Embryonic facial prominence (tissue), 1 donor: Measurements from ENCODE around the gene SLC2A11.
A peak's percentile ranks its signal among the peaks of the same experiment; 100 is the strongest.
"Not testable (repeated sequence)": the region's sequence is repeated elsewhere in the genome, so short reads cannot be mapped to it uniquely, and the experiment has no call there.

Experiments
- DNase-seq: peaks from one replicate; pipeline ENCODE4 v3.0.0-alpha.2; 2016; ENCODE audit errors: extremely low spot score

Gene SLC2A11

GRCh38 chr22:23908587-23909205 lies 51.0 kb downstream of the SLC2A11 start:
- DNase-seq, result no peak

GRCh38 chr22:23909296-23909898 lies 51.7 kb downstream of the SLC2A11 start:
- DNase-seq, result no peak

- no peak for DNase-seq
Measured at GRCh38 chr22:23910496-23911190, 53.0 kb downstream of the SLC2A11 start.

GRCh38 chr22:23911318-23911980 lies 53.8 kb downstream of the SLC2A11 start:
- no peak for DNase-seq

- no peak for DNase-seq
Measured at GRCh38 chr22:23912293-23912903, 54.7 kb downstream of the SLC2A11 start.

GRCh38 chr22:23913306-23913660 lies 55.6 kb downstream of the SLC2A11 start:
- DNase-seq, result no peak

GRCh38 chr22:23913661-23914353 lies 56.1 kb downstream of the SLC2A11 start:
- DNase-seq, result peak; percentile 93

GRCh38 chr22:23915290-23915689 lies 57.6 kb downstream of the SLC2A11 start:
- DNase-seq, result no peak

GRCh38 chr22:23920267-23920611 lies 62.6 kb downstream of the SLC2A11 start:
- DNase-seq, result not testable (repeated sequence)

GRCh38 chr22:23921586-23922201 lies 64.0 kb downstream of the SLC2A11 start:
- DNase-seq, result not testable (repeated sequence)

- DNase-seq, result no peak
Measured at GRCh38 chr22:23922921-23923320, 65.2 kb downstream of the SLC2A11 start.

GRCh38 chr22:23925020-23925606 lies 67.4 kb downstream of the SLC2A11 start:
- DNase-seq, result no peak

GRCh38 chr22:23926561-23926960 lies 68.9 kb downstream of the SLC2A11 start:
- DNase-seq, result no peak
